GM10248 (cell line): Measurements from ENCODE around the gene SMTN.

ENCODE experiments used
- CTCF ChIA-PET: fragments of 300-600 bp; sonication (Branson Sonifier 250); formaldehyde crosslinking; extraction: SDS; loops from one replicate; lab custom pipeline; 2021; ENCODE audit warnings: antibody characterized with exemption; lab: Yijun Ruan, JAX
- POLR2A ChIA-PET: fragments of 350-650 bp; sonication (Branson Sonifier 250); formaldehyde crosslinking; extraction: SDS; loops from one replicate; lab custom pipeline; 2020; ENCODE audit warnings: antibody characterized with exemption; lab: Yijun Ruan, JAX
- DNase-seq: peaks from one replicate; pipeline ENCODE4 v3.0.0; 2012; ENCODE audit errors: extremely low spot score
- TF ChIP-seq, protein P1 (sequence below): IDR thresholded peaks from 2 replicates; pipeline ENCODE4 v1.5.1; 2012; ENCODE audit warnings: mild to moderate bottlenecking, low read depth; ENCODE audit errors: extremely low read depth, missing control alignments, control extremely low read depth

The SMTN gene

DNA sequence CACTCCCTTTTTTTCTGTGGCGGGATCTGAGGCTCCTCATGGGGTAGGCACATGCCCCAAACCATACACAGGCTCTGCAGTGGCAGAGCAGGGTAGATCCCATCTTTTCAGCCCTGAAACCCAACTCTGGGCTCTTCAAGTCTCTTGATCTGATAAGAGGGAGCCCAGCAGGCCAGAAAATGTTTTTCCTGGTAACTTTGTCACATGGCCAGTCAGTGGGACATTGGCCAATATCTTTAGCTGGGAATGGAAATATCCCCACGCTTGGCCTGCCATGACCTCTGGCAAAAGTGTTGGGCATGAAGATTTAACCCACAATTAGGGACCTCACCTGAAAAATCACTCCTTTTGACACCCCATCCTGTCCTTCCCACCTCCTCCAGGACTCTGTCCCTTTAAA lies 49.8 kb downstream of the SMTN start:
- DNase-seq: no peak
- TF ChIP-seq, protein P1, sequence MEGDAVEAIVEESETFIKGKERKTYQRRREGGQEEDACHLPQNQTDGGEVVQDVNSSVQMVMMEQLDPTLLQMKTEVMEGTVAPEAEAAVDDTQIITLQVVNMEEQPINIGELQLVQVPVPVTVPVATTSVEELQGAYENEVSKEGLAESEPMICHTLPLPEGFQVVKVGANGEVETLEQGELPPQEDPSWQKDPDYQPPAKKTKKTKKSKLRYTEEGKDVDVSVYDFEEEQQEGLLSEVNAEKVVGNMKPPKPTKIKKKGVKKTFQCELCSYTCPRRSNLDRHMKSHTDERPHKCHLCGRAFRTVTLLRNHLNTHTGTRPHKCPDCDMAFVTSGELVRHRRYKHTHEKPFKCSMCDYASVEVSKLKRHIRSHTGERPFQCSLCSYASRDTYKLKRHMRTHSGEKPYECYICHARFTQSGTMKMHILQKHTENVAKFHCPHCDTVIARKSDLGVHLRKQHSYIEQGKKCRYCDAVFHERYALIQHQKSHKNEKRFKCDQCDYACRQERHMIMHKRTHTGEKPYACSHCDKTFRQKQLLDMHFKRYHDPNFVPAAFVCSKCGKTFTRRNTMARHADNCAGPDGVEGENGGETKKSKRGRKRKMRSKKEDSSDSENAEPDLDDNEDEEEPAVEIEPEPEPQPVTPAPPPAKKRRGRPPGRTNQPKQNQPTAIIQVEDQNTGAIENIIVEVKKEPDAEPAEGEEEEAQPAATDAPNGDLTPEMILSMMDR: no peak
- POLR2A ChIA-PET: no interaction called here
- CTCF ChIA-PET: no interaction called here

DNA sequence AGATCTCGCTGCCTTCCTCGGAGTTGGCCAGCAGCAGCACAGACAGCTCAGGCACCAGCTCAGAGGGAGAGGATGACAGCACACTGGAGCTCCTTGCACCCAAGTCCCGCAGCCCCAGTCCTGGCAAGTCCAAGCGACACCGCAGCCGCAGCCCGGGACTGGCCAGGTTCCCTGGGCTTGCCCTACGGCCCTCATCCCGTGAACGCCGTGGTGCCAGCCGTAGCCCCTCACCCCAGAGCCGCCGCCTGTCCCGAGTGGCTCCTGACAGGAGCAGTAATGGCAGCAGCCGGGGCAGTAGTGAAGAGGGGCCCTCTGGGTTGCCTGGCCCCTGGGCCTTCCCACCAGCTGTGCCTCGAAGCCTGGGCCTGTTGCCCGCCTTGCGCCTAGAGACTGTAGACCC lies 52.8 kb downstream of the SMTN start:
- TF ChIP-seq, protein P1: no peak
- ChIA-PET CTCF (no interaction called here), POLR2A (no interaction called here)
- DNase-seq: no peak

DNA sequence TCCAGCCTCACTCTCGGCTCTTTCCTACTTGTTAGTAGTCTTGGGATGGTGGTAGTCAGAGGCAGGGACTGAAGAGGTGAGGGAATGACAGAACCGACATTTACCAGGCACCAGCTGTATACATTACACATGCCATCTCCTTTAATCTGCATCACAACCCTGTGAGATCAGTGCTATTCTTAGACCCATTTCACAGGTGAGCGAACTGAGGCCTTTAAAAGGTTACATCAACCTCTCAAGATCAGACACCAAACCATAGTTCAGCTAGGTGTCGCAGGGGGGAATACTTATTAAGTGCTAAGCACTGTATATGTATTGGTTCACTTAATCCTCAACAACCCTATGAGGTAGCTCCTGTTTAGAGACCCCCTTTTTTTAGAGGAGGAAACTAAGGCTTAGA lies 53.6 kb downstream of the SMTN start:
- TF ChIP-seq, protein P1: no peak
- ChIA-PET POLR2A (no interaction called here), CTCF (interaction anchor here (1.0 to 1.6 kb wide), 3 partner anchors 15 to 179 kb away, joined by 3 to 4 read pairs (median 3); partner anchors contain the start of gene PIK3IP1)
- no peak for DNase-seq

DNA sequence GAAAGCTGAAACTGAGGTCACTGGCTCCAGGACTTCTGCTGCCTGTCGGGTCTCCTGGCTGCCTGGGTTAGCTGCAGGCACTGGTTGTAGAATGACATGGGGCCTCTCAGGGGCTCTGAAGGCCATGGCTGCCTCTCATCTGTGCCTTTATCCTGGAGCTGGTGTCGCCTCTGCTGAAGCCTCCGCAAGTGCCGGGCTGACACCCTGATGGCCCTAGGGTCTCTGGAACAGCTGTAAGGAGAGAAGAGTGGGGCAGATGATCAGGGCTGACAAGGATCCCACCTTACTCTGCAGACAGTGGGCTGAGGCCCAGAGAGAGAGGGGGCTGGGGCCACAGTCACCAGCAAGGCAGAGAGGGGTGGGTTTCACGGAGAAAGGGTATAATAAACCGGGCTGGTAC lies 54.6 kb downstream of the SMTN start:
- ChIA-PET CTCF (interaction anchor here (1.1 to 1.6 kb wide), 5 partner anchors 13 to 178 kb away, joined by 3 read pairs; partner anchors contain the start of genes PIK3IP1 and SELENOM), POLR2A (no interaction called here)
- no peak for DNase-seq
- TF ChIP-seq, protein P1: no peak

DNA sequence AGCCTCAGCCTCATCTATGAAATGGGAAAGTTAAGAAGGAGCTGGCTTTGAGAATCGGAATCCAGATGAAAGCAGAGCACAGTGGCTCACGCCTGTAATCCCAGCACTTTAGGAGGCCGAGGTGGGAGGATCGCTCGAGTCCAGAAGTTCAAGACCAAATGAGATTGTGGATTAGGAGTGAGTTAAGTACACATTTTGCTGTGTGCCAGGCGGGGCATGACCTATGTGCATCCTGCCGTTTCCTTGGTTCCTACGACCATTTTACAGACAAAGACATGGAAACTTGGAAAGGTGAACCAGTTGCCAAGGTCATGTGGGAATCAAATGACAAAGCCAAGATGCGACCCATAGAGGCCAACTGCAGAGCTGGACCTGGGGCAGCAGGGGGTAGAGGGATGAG lies 55.0 kb downstream of the SMTN start:
- TF ChIP-seq, protein P1: no peak
- POLR2A ChIA-PET: no interaction called here

DNA sequence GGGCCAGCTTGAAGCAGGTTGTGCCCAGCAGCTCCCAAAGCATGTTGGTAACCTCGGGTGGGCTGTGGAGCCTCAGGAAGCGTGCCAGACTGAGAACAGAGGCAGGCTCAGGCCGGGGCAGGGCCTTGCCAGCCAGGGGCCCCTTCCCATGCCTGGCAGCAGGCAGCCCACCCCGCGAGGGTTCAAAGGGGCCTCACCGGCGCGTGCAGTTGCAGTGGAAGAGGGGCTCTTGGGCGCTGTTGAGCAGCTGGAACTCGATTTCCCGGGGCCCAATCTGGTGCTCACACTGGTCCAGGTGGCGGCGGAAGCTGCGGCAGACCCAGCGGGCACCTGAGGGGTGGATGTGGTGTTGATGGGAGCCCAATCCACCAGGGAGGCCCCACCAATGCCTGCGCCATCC lies 55.6 kb downstream of the SMTN start:
- POLR2A ChIA-PET: no interaction called here
- CTCF ChIA-PET: no interaction called here
- TF ChIP-seq, protein P1: no peak
- no peak for DNase-seq

More for the DNA sequence above, 55.0 kb downstream of the SMTN start:
- CTCF ChIA-PET: interaction anchor here (1.1 to 1.3 kb wide), 3 partner anchors 12 to 94 kb away, joined by 3 read pairs; partner anchors contain the start of gene SELENOM
- no peak for DNase-seq
